Measurements from ENCODE around the gene NDUFA13.

- TF ChIP-seq, protein P1, sequence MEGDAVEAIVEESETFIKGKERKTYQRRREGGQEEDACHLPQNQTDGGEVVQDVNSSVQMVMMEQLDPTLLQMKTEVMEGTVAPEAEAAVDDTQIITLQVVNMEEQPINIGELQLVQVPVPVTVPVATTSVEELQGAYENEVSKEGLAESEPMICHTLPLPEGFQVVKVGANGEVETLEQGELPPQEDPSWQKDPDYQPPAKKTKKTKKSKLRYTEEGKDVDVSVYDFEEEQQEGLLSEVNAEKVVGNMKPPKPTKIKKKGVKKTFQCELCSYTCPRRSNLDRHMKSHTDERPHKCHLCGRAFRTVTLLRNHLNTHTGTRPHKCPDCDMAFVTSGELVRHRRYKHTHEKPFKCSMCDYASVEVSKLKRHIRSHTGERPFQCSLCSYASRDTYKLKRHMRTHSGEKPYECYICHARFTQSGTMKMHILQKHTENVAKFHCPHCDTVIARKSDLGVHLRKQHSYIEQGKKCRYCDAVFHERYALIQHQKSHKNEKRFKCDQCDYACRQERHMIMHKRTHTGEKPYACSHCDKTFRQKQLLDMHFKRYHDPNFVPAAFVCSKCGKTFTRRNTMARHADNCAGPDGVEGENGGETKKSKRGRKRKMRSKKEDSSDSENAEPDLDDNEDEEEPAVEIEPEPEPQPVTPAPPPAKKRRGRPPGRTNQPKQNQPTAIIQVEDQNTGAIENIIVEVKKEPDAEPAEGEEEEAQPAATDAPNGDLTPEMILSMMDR (conservative IDR thresholded peaks at IDR 0.05; ENCODE audit: low read length), result no peak
- TF ChIP-seq EZH2phosphoT487 (IDR thresholded peaks at IDR 0.05; ENCODE audit: borderline replicate concordance), result no peak
Observed at GRCh38 chr19:19559931-19560330, 43.9 kb downstream of the NDUFA13 start.
